ENCODE data around the gene ANXA9. TPM values are rescaled to one million over a fixed set of nuclear protein-coding genes. Genes with fewer than 3 reads are reported as not detected.

The ANXA9 gene
- total RNA-seq, result under 1 TPM in 1 of 4 donors, not detected in 3; 0.31 TPM

- 60% methylated on average over 1 of the region's 12 CpGs; no CpG with 5 or more reads in 1 of the 2 donors for WGBS, 2 donors (ENCODE audit: low coverage in 1 of 2)
- Histone ChIP-seq H3K27ac (no peak within 1 kb of the TSS), H3K4me3 (no peak within 1 kb of the TSS), H3K9me3 (no peaks in the 10 kb centered on the region), H3K4me1 (peaks cover 0 to 42% (median 5%) of the 10 kb centered on the region in 3 donors), H3K27me3 (no peaks in the 10 kb centered on the region), H3K36me3 (no peaks in the 10 kb centered on the region)
- peak; percentile 22 for ATAC-seq
- TF ChIP-seq POLR2AphosphoS5 (IDR thresholded peaks at IDR 0.05) (no peak), POLR2A (IDR thresholded peaks at IDR 0.05) (no peak), CTCF (IDR thresholded peaks at IDR 0.05) (no peak), EP300 (IDR thresholded peaks at IDR 0.05) (no peak)
Observed at GRCh38 chr1:150981805-150982712, at the start of gene ANXA9. Gene ANXA9 (plus strand): TSS chr1:150982292. CDS start chr1:150983106, 814 bp downstream.

DNA sequence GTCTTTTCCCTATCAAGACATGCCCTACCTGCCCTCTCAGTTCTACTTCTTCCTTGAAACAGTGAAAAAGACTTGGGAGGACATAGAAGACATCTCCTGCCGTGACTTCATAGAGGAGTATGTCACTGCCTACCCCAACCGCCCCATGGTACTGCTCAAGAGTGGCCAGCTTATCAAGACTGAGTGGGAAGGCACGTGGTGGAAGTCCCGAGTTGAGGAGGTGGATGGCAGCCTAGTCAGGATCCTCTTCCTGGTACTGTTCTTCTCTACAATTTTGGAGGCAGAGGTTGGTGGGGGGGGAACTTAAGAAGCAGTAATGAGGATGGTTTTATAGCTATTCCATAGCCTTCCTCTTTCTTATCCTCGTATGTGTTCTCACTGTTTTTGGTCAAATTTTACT, 37.2 kb upstream of the ANXA9 start:
- Histone ChIP-seq H3K4me3 (no peak overlapping the region), H3K27me3 (no peaks in the 10 kb centered on the region), H3K27ac (no peak overlapping the region), H3K4me1 (no peaks in the 10 kb centered on the region), H3K36me3 (peaks cover 0 to 100% of the 10 kb centered on the region in 2 donors), H3K9me3 (no peaks in the 10 kb centered on the region)
- ATAC-seq, result no peak
- TF ChIP-seq EP300 (IDR thresholded peaks at IDR 0.05) (no peak), POLR2A (IDR thresholded peaks at IDR 0.05) (no peak), CTCF (IDR thresholded peaks at IDR 0.05) (no peak), POLR2AphosphoS5 (IDR thresholded peaks at IDR 0.05) (no peak)
- 68 to 83% methylated on average over 2 to 4 of the region's 5 CpGs for WGBS, 2 donors (ENCODE audit: low coverage in 1 of 2)

- no peaks in the 10 kb centered on the region for H3K9me3 ChIP-seq
- TF ChIP-seq POLR2AphosphoS5 (IDR thresholded peaks at IDR 0.05) (no peak), CTCF (IDR thresholded peaks at IDR 0.05) (no peak), POLR2A (IDR thresholded peaks at IDR 0.05) (no peak), EP300 (IDR thresholded peaks at IDR 0.05) (no peak)
- WGBS, 2 donors (ENCODE audit: low coverage in 1 of 2), result 90 to 96% methylated on average over 3 of the region's 3 CpGs
- ATAC-seq, result no peak
- no peaks in the 10 kb centered on the region for H3K4me1 ChIP-seq
- no peak overlapping the region for H3K4me3 ChIP-seq
- H3K27ac ChIP-seq, result no peak overlapping the region
- peaks cover 0 to 99% of the 10 kb centered on the region in 2 donors for H3K36me3 ChIP-seq
- H3K27me3 ChIP-seq, result no peaks in the 10 kb centered on the region
Observed at GRCh38 chr1:150954708-150955107, 27.4 kb upstream of the ANXA9 start.

- no peaks in the 10 kb centered on the region for H3K27me3 ChIP-seq
- no peaks in the 10 kb centered on the region for H3K4me1 ChIP-seq
- H3K27ac ChIP-seq, result no peak overlapping the region
- H3K36me3 ChIP-seq, result peaks cover 0 to 99% of the 10 kb centered on the region in 2 donors
- TF ChIP-seq EP300 (IDR thresholded peaks at IDR 0.05) (no peak), CTCF (IDR thresholded peaks at IDR 0.05) (no peak), POLR2AphosphoS5 (IDR thresholded peaks at IDR 0.05) (no peak), POLR2A (IDR thresholded peaks at IDR 0.05) (no peak)
- H3K4me3 ChIP-seq, result no peak overlapping the region
- no peak for ATAC-seq
- H3K9me3 ChIP-seq, result no peaks in the 10 kb centered on the region
Observed at GRCh38 chr1:150955280-150955679, 26.8 kb upstream of the ANXA9 start.

DNA sequence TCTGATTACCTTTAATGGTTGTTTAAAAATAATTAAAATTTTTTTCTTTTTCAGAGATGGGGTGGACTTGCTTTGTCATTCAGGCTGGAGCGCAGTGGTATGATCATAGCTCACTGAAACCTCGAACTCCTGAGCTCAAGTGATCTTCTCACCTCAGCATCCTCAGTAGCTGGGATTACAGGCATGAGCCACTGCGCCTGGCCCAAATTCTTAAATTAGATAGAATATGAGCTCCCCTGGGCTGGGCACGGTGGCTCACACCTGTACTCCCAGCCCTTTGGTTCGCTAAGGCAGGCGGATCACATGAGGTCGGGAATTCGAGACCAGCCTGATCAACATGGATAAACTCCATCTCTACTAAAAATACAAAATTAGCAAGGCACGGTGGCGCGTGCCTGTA, 24.4 kb upstream of the ANXA9 start:
- no peaks in the 10 kb centered on the region for H3K4me1 ChIP-seq
- no peak overlapping the region for H3K4me3 ChIP-seq
- no peak for ATAC-seq
- peaks cover 0 to 99% of the 10 kb centered on the region in 2 donors for H3K36me3 ChIP-seq
- no peak overlapping the region for H3K27ac ChIP-seq
- H3K27me3 ChIP-seq, result no peaks in the 10 kb centered on the region
- no peaks in the 10 kb centered on the region for H3K9me3 ChIP-seq
- TF ChIP-seq POLR2A (IDR thresholded peaks at IDR 0.05) (no peak), CTCF (IDR thresholded peaks at IDR 0.05) (no peak), EP300 (IDR thresholded peaks at IDR 0.05) (no peak), POLR2AphosphoS5 (IDR thresholded peaks at IDR 0.05) (no peak)
- WGBS, 2 donors (ENCODE audit: low coverage in 1 of 2), result 98 to 100% methylated on average over 3 to 9 of the region's 11 CpGs

All from gastroesophageal sphincter (tissue), 4 donors.